HepG2 (cell line): ENCODE measurements around the gene TSNAXIP1. TPM values are rescaled to one million over a fixed set of nuclear protein-coding genes. Genes with fewer than 3 reads are reported as not detected.

Experiments
- ATAD3A ChIP-seq: sonication (generic); formaldehyde crosslinking; IDR thresholded peaks from 2 replicates; pipeline ENCODE4 v1.4.0; 2020; ENCODE audit warnings: missing genetic modification reagents
- CBX2 ChIP-seq, 2 experiments: fragments of 200-600 bp in 1 of 2; sonication (generic); formaldehyde crosslinking in 1 of 2; IDR thresholded peaks; 2 replicates each; pipeline versions ENCODE4 v1.7.0 to v1.8.1; 2018 to 2022; ENCODE audit warnings: low read depth in 2 of 2, low read length in 1 of 2, mild to moderate bottlenecking in 1 of 2, missing genetic modification reagents in 1 of 2
- CSRNP2 ChIP-seq: sonication (generic); formaldehyde crosslinking; conservative IDR thresholded peaks from 2 replicates; pipeline ENCODE4 v1.8.0; 2022; ENCODE audit warnings: low read depth, missing genetic modification reagents
- DBP ChIP-seq: sonication (generic); formaldehyde crosslinking; IDR thresholded peaks from 2 replicates; pipeline ENCODE4 v1.4.0; 2020; ENCODE audit warnings: missing genetic modification reagents; ENCODE audit errors: not compliant biosample characterization
- ETS1 ChIP-seq: sonication (generic); formaldehyde crosslinking; IDR thresholded peaks from 2 replicates; pipeline ENCODE4 v1.4.0; 2020; ENCODE audit warnings: missing genetic modification reagents
- FOXA3 ChIP-seq: IDR thresholded peaks from 2 replicates; pipeline ENCODE4 v1.6.1; 2016; ENCODE audit warnings: missing genetic modification reagents, missing compliant biosample characterization
- FUBP1 ChIP-seq: sonication (generic); formaldehyde crosslinking; IDR thresholded peaks from 2 replicates; pipeline ENCODE4 v1.5.1; 2020; ENCODE audit warnings: missing genetic modification reagents, mild to moderate bottlenecking, borderline replicate concordance
- HCFC1 ChIP-seq: fragments of 150-350 bp; IDR thresholded peaks from 2 replicates; pipeline ENCODE4 v1.6.1; 2014; ENCODE audit warnings: low read depth, low read length
- MATR3 ChIP-seq: sonication (generic); formaldehyde crosslinking; IDR thresholded peaks from 2 replicates; pipeline ENCODE4 v1.4.0; 2020; ENCODE audit warnings: missing genetic modification reagents
- PAF1 ChIP-seq: IDR thresholded peaks from 2 replicates; pipeline ENCODE4 v1.6.1; 2016; ENCODE audit warnings: missing genetic modification reagents, missing compliant biosample characterization
- RAD21 ChIP-seq: fragments of 450-650 bp; formaldehyde crosslinking; IDR thresholded peaks from 2 replicates; pipeline ENCODE4 v1.5.0; 2020; ENCODE audit warnings: mild to moderate bottlenecking
- SIN3A ChIP-seq: IDR thresholded peaks from 2 replicates; pipeline ENCODE4 v1.6.1; 2011; ENCODE audit warnings: low read depth, mild to moderate bottlenecking, control low read depth, low read length, borderline replicate concordance
- SPEN ChIP-seq: sonication (generic); formaldehyde crosslinking; IDR thresholded peaks from 2 replicates; pipeline ENCODE4 v1.5.1; 2020; ENCODE audit warnings: low read depth, mild to moderate bottlenecking, missing genetic modification reagents
- ZFY ChIP-seq: sonication (generic); formaldehyde crosslinking; IDR thresholded peaks from 2 replicates; pipeline ENCODE4 v1.4.0; 2020; ENCODE audit warnings: missing genetic modification reagents
- ZNF160 ChIP-seq: sonication (generic); formaldehyde crosslinking; IDR thresholded peaks from 2 replicates; pipeline ENCODE4 v1.8.0; 2022; ENCODE audit warnings: mild to moderate bottlenecking, inconsistent platforms, missing genetic modification reagents
- ZNF329 ChIP-seq: sonication (generic); formaldehyde crosslinking; IDR thresholded peaks from 2 replicates; pipeline ENCODE4 v1.9.0; 2021; ENCODE audit warnings: low read depth, mild to moderate bottlenecking, missing genetic modification reagents
- ZNF383 ChIP-seq: sonication (generic); formaldehyde crosslinking; IDR thresholded peaks from 2 replicates; pipeline ENCODE4 v1.4.0; 2020; ENCODE audit warnings: missing genetic modification reagents, mild to moderate bottlenecking, borderline replicate concordance
- ZNF766 ChIP-seq: sonication (generic); formaldehyde crosslinking; IDR thresholded peaks from 2 replicates; pipeline ENCODE4 v1.5.0; 2020; ENCODE audit warnings: missing genetic modification reagents, borderline replicate concordance
- polyA plus RNA-seq, 8 experiments: library from polyadenylated mRNA; depleted of rRNA in 3 of 8; stranded (reverse) in 7 of 8; unstranded in 1 of 8; fragments of >200 nt; fragmentation: Illumina TruSeq in 4 of 8; extraction: Trizol in 4 of 8; gene quantifications; 2 replicates each; pipeline versions ENCODE4 v1.2.1 to v1.2.3, GENCODE V29; 2011 to 2016; ENCODE audit warnings: low read depth in 4 of 8, missing spikeins in 1 of 8, mixed read lengths in 1 of 8; ENCODE audit not compliant: insufficient read depth in 1 of 8
- total RNA-seq, 5 experiments: library from RNA; depleted of rRNA; stranded (reverse); fragments of >200 nt; fragmentation: Illumina TruSeq; extraction: Trizol; gene quantifications; 2 replicates each; pipeline ENCODE4 v1.2.3, GENCODE V29; 2016; ENCODE audit warnings: low read depth in 1 of 5
- TF ChIP-seq, protein P1 (sequence below): sonication (generic); formaldehyde crosslinking; IDR thresholded peaks from 2 replicates; pipeline ENCODE4 v1.8.0; 2022; ENCODE audit warnings: mild to moderate bottlenecking, missing genetic modification reagents; ENCODE audit not compliant: insufficient replicate concordance
- TF ChIP-seq, protein P2 (sequence below): sonication (generic); formaldehyde crosslinking; conservative IDR thresholded peaks from 2 replicates; pipeline ENCODE4 v1.8.0; 2022; ENCODE audit warnings: missing genetic modification reagents

Gene TSNAXIP1
- total and polyA plus RNA-seq, 2 of the 13 experiments (the other 11 are each of a cell fraction or from before 2014, with no cell fraction given): 0.37 to 0.86 TPM

- TF ChIP-seq, protein P1, sequence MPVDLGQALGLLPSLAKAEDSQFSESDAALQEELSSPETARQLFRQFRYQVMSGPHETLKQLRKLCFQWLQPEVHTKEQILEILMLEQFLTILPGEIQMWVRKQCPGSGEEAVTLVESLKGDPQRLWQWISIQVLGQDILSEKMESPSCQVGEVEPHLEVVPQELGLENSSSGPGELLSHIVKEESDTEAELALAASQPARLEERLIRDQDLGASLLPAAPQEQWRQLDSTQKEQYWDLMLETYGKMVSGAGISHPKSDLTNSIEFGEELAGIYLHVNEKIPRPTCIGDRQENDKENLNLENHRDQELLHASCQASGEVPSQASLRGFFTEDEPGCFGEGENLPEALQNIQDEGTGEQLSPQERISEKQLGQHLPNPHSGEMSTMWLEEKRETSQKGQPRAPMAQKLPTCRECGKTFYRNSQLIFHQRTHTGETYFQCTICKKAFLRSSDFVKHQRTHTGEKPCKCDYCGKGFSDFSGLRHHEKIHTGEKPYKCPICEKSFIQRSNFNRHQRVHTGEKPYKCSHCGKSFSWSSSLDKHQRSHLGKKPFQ: no peak
- no peak for TF ChIP-seq ZNF383 (CRISPR knock-in tag)
- TF ChIP-seq MATR3 (CRISPR knock-in tag): no peak
- TF ChIP-seq ATAD3A (CRISPR knock-in tag): peak; percentile 24; the same call in 1 of the 2 replicates
- TF ChIP-seq SPEN (CRISPR knock-in tag): no peak
- TF ChIP-seq, protein P2, sequence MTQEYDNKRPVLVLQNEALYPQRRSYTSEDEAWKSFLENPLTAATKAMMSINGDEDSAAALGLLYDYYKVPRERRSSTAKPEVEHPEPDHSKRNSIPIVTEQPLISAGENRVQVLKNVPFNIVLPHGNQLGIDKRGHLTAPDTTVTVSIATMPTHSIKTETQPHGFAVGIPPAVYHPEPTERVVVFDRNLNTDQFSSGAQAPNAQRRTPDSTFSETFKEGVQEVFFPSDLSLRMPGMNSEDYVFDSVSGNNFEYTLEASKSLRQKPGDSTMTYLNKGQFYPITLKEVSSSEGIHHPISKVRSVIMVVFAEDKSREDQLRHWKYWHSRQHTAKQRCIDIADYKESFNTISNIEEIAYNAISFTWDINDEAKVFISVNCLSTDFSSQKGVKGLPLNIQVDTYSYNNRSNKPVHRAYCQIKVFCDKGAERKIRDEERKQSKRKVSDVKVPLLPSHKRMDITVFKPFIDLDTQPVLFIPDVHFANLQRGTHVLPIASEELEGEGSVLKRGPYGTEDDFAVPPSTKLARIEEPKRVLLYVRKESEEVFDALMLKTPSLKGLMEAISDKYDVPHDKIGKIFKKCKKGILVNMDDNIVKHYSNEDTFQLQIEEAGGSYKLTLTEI (CRISPR knock-in tag): no peak
- TF ChIP-seq ZNF160: no peak
- peak; percentile 70 for TF ChIP-seq ZFY (CRISPR knock-in tag)
- peak; percentile 9; the same call in 1 of the 2 replicates for TF ChIP-seq ZNF766 (CRISPR knock-in tag)
- no peak for TF ChIP-seq HCFC1
- no peak for TF ChIP-seq FUBP1 (CRISPR knock-in tag)
- no peak for TF ChIP-seq PAF1 (CRISPR knock-in tag)
- TF ChIP-seq SIN3A: peak; percentile 10; the same call in 1 of the 2 replicates
- TF ChIP-seq ZNF329 (CRISPR knock-in tag): no peak
- peak; percentile 11; the same call in 1 of the 2 replicates for TF ChIP-seq RAD21
- no peak for TF ChIP-seq ETS1 (CRISPR knock-in tag)
- TF ChIP-seq FOXA3 (CRISPR knock-in tag): no peak
- TF ChIP-seq CSRNP2 (CRISPR knock-in tag): no peak
- no peak for TF ChIP-seq DBP (CRISPR knock-in tag)
- TF ChIP-seq CBX2 (IDR thresholded peaks at IDR 0.05; ENCODE audit: low read depth, low read length): no peak
- TF ChIP-seq CBX2 (CRISPR knock-in tag; IDR thresholded peaks at IDR 0.05; ENCODE audit: low read depth): no peak
Measured at GRCh38 chr16:67847064-67847861, 40.6 kb downstream of the TSNAXIP1 start, which contains the start of gene CENPT (continued).
